ENCODE data around the gene HNRNPF.
"Not testable (repeated sequence)": the region's sequence is repeated elsewhere in the genome, so short reads cannot be mapped to it uniquely, and the experiment has no call there.

HNRNPF gene, protein sequence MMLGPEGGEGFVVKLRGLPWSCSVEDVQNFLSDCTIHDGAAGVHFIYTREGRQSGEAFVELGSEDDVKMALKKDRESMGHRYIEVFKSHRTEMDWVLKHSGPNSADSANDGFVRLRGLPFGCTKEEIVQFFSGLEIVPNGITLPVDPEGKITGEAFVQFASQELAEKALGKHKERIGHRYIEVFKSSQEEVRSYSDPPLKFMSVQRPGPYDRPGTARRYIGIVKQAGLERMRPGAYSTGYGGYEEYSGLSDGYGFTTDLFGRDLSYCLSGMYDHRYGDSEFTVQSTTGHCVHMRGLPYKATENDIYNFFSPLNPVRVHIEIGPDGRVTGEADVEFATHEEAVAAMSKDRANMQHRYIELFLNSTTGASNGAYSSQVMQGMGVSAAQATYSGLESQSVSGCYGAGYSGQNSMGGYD

DNA sequence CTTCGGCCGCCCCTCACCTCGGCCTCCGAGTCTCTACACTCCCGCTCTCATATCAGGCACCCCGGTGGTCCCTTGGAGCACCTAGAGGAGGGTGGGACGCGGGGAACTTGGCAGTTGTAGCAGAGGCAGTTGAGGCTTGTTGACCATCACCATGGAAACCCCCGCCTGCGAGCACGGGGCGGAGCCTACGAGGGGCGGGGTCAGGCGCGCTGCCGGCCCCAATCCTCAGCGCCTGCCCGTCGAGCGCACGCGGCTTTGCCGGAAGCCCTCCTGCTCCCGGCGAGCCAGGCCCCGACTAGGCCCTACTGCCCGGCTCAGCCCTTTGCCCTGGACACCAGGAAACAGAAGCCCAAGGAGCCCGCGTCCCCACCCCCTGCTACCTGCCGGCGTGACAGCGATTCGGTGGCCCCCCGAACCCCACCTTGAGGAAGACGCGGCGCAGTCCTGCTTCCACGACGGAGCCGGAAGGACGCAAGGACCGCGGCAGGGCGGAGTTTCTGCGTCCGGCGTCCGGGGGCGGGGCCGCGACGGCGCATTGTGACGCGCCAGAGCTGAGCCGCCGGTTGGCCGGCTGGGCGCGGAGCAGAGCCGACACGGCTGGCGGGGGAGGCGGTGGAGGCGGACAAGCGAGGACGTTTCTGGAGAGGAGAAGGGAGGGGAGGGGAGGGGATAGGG is at the start of gene HNRNPF:
Gene HNRNPF (minus strand): TSS at position 477 of the 675 bp plus-strand sequence. CDS start 21,302 bp downstream, outside the sequence.
- DNase-seq (ENCODE audit: low spot score), result peak; percentile 95

- no peak for DNase-seq (ENCODE audit: low spot score)
Measured at GRCh38 chr10:43458227-43458626, 49.2 kb upstream of the HNRNPF start.

DNA sequence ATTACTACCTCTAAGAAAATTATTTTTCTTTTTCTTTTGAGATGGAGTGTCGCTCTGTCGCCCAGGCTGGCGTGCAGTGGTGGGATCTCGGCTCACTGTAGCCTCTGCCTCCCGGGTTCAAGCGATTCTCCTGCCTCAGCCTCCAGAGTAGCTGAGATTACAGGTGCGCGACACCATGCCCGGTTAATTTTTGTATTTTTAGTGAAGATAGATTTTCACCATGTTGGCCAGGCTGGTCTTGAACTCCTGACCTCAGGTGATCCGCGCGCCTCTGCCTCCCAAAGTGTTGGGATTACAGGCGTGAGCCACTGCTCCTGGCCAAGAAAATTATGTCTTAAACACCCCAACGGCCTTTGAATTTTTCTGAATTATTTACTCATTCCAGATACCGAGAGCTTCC is 47.6 kb upstream of the HNRNPF start:
- not testable (repeated sequence) for DNase-seq (ENCODE audit: low spot score)

- DNase-seq (ENCODE audit: low spot score), result not testable (repeated sequence)
Measured at GRCh38 chr10:43454025-43454424, 45.0 kb upstream of the HNRNPF start.

DNA sequence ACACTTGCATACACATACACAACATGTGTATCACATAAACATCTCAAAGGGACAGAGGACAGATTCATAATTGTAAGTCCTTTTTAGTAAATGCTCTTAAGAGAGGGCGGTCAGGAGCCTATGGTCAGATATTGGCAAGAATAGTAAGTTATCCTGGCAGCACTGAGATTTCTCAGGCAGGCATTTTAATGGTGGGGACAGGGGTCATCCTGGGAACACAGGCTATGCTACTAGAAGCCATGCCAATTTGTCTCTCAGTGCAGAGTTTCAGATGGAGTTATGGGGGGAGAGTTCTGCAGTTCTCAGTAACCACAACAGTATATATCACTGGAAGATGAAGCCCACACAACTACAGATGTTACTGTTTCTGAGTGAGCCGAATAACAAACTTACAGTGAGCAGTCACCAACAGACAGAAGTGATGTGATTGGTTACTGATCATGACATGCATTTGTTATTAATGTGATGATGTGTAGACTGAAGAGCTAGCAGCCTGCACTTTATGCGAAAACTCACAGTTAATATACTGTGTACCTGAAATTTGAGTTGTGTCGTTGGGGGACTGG is 44.4 kb upstream of the HNRNPF start:
- DNase-seq (ENCODE audit: low spot score), result no peak

DNA sequence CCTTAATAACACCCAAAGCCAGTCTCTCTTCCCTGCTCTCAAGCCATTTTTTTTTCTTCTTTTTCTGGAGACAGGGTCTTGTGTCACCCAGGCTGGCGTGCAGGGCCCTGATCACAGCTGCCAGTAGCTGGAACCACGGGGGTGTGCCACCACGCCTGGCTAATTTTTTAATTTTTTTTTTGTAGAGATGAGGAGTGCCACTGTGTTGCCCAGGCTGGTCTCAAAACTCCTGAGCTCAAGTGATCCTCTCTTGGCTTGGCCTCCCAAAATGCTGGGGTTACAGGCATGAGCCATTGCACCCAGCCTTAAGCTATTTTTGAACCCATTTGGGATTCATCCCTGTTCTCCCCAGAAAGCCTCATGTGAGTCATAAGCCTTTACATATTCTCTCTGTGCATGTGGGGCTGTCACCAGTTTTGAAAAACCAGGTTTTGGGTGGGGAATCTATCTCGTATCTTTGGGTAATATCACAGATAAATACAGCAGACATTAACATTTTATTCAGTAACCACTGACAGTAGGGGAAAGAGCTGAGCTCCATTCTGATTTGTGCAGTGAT is 43.4 kb upstream of the HNRNPF start:
- no peak for DNase-seq (ENCODE audit: low spot score)

GRCh38 chr10:43448742-43449141 is 39.8 kb upstream of the HNRNPF start:
- DNase-seq (ENCODE audit: low spot score), result no peak

GRCh38 chr10:43446219-43447017 is 37.4 kb upstream of the HNRNPF start:
- not testable (repeated sequence) for DNase-seq (ENCODE audit: low spot score)

DNA sequence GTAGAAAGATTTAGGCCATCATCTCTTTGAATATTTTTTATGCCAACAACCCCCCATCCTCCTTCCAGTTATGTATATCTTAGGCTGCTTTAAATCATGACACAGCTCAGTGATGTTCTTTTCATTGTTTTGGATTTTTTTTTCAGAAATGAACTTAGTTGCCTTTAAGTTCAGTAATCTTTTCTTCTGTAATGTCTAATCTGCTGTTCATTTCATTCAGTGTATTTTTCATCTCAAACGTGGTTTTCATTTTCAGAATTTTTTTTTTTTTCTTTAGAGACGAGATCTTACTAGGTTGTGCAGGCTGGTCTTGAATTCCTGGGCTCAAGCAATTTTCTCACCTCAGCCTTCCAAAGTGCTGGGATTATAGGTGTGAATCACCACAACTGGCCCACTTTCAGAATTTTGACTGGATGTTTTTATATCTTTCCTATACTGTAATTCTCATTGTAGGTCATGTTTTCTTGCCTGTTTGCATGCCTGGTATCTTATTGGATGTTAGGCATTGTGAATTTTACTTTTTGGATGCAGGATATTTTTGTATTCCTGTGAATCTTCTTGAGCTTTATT is 36.0 kb upstream of the HNRNPF start:
- no peak for DNase-seq (ENCODE audit: low spot score)

- DNase-seq (ENCODE audit: low spot score), result no peak
Measured at GRCh38 chr10:43444323-43444722, 35.3 kb upstream of the HNRNPF start.

DNA sequence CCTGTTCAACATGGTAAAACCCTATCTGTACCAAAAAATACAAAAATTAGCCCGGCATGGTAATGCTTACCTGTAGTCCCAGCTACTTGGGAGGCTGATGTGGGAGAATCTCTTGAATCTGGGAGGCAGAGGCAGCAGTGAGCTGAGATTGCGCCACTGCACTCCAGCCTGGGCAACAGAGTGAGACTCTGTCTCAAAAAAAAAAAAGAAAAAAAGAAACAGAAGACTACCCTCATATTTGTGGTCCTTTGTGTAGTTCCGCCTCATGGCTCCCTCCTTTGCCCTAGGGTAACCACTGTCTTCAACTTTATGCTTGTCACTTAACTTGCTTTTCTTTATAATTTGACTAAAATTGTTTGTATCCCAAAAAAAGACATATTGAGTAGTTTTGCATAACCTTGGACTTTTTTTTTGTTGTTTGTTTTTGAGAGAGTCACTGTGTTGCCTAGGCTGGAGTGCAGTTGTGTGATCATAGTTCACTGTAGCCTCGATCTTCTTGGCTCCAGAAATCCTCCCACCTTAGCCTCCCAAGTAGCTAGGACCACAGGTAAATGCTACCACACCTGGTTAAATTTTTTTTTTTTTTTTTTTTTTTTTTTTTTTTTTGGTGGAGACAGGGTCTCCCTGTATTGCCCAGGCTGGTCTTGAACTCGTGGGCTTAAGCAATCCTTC is 31.6 kb upstream of the HNRNPF start:
- no peak for DNase-seq (ENCODE audit: low spot score)

DNA sequence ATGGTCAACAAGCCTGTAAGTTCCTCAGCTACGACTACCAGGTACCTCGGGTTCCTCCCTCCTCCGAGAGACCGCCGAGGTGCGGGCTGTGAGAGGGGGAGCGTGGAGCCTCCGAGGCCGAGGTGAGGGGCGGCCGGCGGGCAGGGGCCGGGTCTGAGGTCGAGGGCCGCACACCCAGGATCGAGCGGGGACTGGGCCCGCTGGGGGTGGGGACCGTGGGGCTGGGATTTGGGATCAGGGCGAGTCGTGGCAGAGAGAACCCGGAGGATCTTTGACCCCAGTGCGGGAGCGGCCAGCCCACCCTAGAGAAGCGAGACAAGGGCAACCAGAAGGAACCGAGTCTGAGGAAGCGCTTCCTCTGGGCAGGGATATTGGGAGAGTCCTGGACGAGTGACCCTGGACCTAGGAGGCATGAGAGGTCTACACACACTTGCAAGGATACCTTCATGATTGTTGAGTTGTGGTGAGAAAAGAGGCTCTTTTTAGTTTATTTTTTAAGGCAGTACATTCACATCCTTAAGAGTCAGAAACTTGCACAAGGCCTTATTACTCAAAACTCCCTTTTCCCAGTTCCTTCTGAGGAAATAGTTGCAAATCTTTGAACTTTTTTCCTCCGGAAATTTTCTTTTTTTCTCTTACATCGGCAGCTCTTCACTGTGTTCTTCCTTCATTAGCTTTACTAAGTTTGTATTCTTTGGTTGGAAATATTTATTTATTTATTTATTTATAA is 28.3 kb upstream of the HNRNPF start:
- DNase-seq (ENCODE audit: low spot score), result no peak

- DNase-seq (ENCODE audit: low spot score), result peak; percentile 96
Measured at GRCh38 chr10:43436291-43437140, 27.5 kb upstream of the HNRNPF start, which contains the start of gene ZNF487. ZNF487 (plus strand) TSS chr10:43437111; CDS start chr10:43475814, 38,703 bp downstream.

DNA sequence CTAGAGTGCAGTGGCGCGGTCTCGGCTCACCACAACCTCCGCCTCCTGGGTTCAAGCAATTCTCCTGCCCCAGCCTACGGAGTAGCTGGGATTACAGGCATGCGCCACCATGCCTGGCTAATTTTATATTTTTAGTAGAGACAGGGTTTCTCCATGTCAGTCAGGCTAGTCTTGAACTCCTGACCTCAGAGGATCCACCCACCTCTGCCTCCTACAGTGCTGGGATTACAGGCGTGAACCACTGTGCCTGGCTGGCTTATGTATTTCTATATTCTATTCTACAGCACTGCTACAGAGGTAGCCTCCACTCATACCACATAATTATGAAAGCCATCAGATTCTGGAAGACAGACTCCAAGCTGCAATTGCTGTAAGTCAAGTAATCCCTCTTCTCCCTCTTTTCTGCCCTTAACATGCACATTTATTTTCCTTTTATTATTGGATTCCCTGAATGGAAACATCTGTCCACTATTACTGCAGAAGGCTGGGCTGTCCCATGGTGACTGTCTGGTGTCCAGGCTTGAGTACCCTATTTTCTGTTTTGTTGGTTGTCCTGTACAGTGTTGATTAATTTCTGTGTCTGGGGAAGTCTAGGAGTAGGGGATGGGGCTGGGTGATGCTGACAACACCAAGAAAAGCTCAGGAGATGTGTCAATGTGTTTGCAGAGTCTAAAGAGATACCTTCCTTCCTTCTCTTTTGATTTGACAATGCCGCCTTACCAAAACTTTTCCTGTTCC is 22.1 kb upstream of the HNRNPF start:
- no peak for DNase-seq (ENCODE audit: low spot score)

GRCh38 chr10:43427166-43427825 is 18.3 kb upstream of the HNRNPF start:
- no peak for DNase-seq (ENCODE audit: low spot score)

DNA sequence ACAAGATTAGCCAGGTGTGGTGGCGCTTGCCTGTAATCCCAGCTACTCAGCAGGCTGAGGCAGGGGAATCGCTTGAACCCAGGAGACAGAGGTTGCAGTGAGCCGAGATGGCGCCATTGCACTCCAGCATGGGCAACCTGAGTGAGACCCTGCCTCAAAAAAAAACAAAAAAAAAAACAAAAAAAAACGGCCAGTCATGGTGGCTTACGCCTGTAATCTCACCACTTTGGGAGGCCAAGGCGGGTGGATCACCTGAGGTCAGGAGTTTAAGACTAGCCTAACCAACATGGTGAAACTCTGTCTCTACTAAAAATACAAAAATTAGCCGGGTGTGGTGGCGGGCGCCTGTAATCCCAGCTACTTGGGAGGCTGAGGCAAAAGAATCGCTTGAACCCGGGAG is 17.5 kb upstream of the HNRNPF start:
- DNase-seq (ENCODE audit: low spot score), result not testable (repeated sequence)

DNA sequence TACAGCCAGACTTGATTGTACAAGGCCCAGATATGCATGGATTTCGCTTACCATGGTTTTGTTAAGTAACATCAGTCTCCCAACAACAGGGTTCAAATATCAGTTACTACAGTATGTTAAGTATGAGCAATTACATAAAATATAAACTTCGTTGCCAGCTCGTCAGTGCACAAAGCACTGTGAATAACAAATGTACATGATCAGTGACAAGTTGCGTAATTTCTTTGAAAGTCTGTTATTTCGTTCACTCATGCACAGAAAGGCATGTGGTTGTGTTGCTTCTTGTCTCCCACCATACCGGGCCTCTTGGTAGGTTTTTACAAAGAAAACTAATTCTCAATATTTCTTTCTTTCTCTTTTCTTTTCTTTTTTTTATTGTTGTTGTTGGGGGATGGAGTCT is 15.4 kb upstream of the HNRNPF start:
- DNase-seq (ENCODE audit: low spot score), result no peak

GRCh38 chr10:43421944-43422343 is 13.0 kb upstream of the HNRNPF start:
- DNase-seq (ENCODE audit: low spot score), result not testable (repeated sequence)

All from GM03348 (cell line).